ENCODE results near the gene INPP5J. TPM values are rescaled to one million over a fixed set of nuclear protein-coding genes. Genes with fewer than 3 reads are reported as not detected.

INPP5J gene
- total RNA-seq, 4 donors from 2014 or later: 0.26 to 3.2 (median 2.5) TPM

GRCh38 chr22:31141551-31141950, 18.8 kb downstream of the INPP5J start:
- Histone ChIP-seq H3K4me3 (no peak overlapping the region), H3K27ac (no peak overlapping the region), H3K4me1 (peaks cover 34% of the 10 kb centered on the region), H3K36me3 (no peaks in the 10 kb centered on the region), H3K27me3 (peaks cover 18% of the 10 kb centered on the region), H3K9me3 (no peaks in the 10 kb centered on the region)
- TF ChIP-seq POLR2AphosphoS5 (IDR thresholded peaks at IDR 0.05) (no peak), CTCF (IDR thresholded peaks at IDR 0.05) (no peak), POLR2A (IDR thresholded peaks at IDR 0.05) (no peak), EP300 (IDR thresholded peaks at IDR 0.05) (no peak)
- no peak for DNase-seq (ENCODE audit: low spot score in 2 of 2)
- 79% methylated on average over 2 of the region's 2 CpGs for WGBS

GRCh38 chr22:31142285-31142684, 19.5 kb downstream of the INPP5J start:
- no peak for TF ChIP-seq EP300 (IDR thresholded peaks at IDR 0.05)
- Histone ChIP-seq H3K9me3 (no peaks in the 10 kb centered on the region), H3K4me3 (no peak overlapping the region), H3K27me3 (peaks cover 18% of the 10 kb centered on the region), H3K4me1 (peaks cover 34% of the 10 kb centered on the region), H3K27ac (peak overlapping the region; percentile 55), H3K36me3 (no peaks in the 10 kb centered on the region)
- no peak for DNase-seq (ENCODE audit: low spot score in 2 of 2)
- WGBS: 61% methylated on average over 4 of the region's 4 CpGs

GRCh38 chr22:31143038-31143437, 20.3 kb downstream of the INPP5J start:
- 39% methylated on average over 3 of the region's 3 CpGs for WGBS
- H3K4me1 ChIP-seq: peaks cover 34% of the 10 kb centered on the region
- H3K36me3 ChIP-seq: no peaks in the 10 kb centered on the region
- H3K4me3 ChIP-seq: no peak overlapping the region
- DNase-seq (ENCODE audit: low spot score in 2 of 2): no peak
- TF ChIP-seq CTCF (IDR thresholded peaks at IDR 0.05): no peak
- TF ChIP-seq EP300 (IDR thresholded peaks at IDR 0.05): no peak
- TF ChIP-seq POLR2A (IDR thresholded peaks at IDR 0.05): no peak
- TF ChIP-seq POLR2AphosphoS5 (IDR thresholded peaks at IDR 0.05): no peak
- peak overlapping the region; percentile 55 for H3K27ac ChIP-seq
- peaks cover 13% of the 10 kb centered on the region for H3K27me3 ChIP-seq
- H3K9me3 ChIP-seq: no peaks in the 10 kb centered on the region

GRCh38 chr22:31143537-31143936, 20.8 kb downstream of the INPP5J start:
- Histone ChIP-seq H3K9me3 (no peaks in the 10 kb centered on the region), H3K27me3 (peaks cover 9% of the 10 kb centered on the region), H3K27ac (no peak overlapping the region), H3K4me3 (no peak overlapping the region), H3K4me1 (peaks cover 36% of the 10 kb centered on the region), H3K36me3 (no peaks in the 10 kb centered on the region)
- WGBS: 82% methylated on average over 2 of the region's 3 CpGs
- peak in 1 of 2 donors; percentile 40 for DNase-seq (ENCODE audit: low spot score in 2 of 2)
- TF ChIP-seq EP300 (IDR thresholded peaks at IDR 0.05) (no peak), POLR2AphosphoS5 (IDR thresholded peaks at IDR 0.05) (no peak), POLR2A (IDR thresholded peaks at IDR 0.05) (no peak), CTCF (IDR thresholded peaks at IDR 0.05) (no peak)

GRCh38 chr22:31144223-31144622, 21.5 kb downstream of the INPP5J start:
- H3K36me3 ChIP-seq: no peaks in the 10 kb centered on the region
- no peak for DNase-seq (ENCODE audit: low spot score in 2 of 2)
- H3K9me3 ChIP-seq: no peaks in the 10 kb centered on the region
- H3K4me1 ChIP-seq: peaks cover 42% of the 10 kb centered on the region
- H3K27me3 ChIP-seq: peaks cover 8% of the 10 kb centered on the region
- TF ChIP-seq POLR2AphosphoS5 (IDR thresholded peaks at IDR 0.05) (no peak), POLR2A (IDR thresholded peaks at IDR 0.05) (no peak), CTCF (IDR thresholded peaks at IDR 0.05) (no peak), EP300 (IDR thresholded peaks at IDR 0.05) (no peak)
- no peak overlapping the region for H3K27ac ChIP-seq
- no peak overlapping the region for H3K4me3 ChIP-seq

- H3K27ac ChIP-seq: no peak overlapping the region
- no peak for TF ChIP-seq POLR2A (IDR thresholded peaks at IDR 0.05)
- TF ChIP-seq CTCF (IDR thresholded peaks at IDR 0.05): no peak
- no peak for TF ChIP-seq POLR2AphosphoS5 (IDR thresholded peaks at IDR 0.05)
- TF ChIP-seq EP300 (IDR thresholded peaks at IDR 0.05): no peak
- WGBS: 73% methylated on average over 1 of the region's 1 CpG
- H3K9me3 ChIP-seq: no peaks in the 10 kb centered on the region
- H3K27me3 ChIP-seq: no peaks in the 10 kb centered on the region
- H3K4me1 ChIP-seq: peaks cover 7% of the 10 kb centered on the region
- DNase-seq (ENCODE audit: low spot score in 2 of 2): no peak
- H3K4me3 ChIP-seq: no peak overlapping the region
- no peaks in the 10 kb centered on the region for H3K36me3 ChIP-seq
These were observed 25.7 kb downstream of the INPP5J start for GRCh38 chr22:31148488-31148887.
